ENCODE measurements around the gene OCA2. TPM values are rescaled to one million over a fixed set of nuclear protein-coding genes. Genes with fewer than 3 reads are reported as not detected.

Gene OCA2
- total RNA-seq, 1 experiment from 2014 or later = 0.23 TPM

GRCh38 chr15:27873039-27873438 is 226.1 kb downstream of the OCA2 start:
- no peak for DNase-seq (ENCODE audit: low read depth)

DNA sequence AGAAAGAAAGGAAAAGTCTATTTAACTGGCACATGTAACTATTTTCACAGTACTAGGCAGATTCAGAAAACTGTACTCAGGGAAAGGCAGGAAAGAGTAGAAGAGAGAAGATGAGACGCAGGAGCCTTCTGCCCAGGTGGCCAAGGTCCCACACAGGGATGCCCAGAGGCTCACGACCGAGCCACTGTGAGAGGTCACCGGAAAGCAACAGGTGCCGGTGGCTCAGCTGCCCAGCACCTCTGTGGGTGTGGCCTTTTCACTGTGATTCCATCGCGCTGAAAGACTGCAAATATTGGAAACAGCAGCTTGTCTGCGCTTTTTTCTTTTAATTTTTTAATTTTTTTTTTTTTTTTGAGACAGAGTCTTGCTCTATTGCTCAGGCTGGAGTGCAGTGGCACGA is 226.8 kb downstream of the OCA2 start:
- no peak for DNase-seq (ENCODE audit: low read depth)

DNA sequence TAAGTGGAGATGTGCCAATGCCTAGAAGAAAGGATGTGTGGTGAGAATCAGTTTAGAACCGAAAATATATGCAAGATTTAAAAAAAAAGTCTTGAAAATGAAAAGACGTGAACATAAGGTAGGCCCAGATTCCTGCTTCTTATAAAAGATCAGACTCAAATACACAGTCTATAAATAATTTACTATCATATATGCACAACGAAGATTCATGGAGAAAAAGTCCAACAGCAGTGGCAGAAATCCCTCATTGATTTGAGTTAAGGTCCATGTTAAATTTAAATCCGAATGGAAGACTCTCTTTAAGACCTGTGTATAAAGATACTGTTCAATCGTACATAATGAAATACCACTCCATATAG is 227.2 kb downstream of the OCA2 start:
- no peak for DNase-seq (ENCODE audit: low read depth)

DNA sequence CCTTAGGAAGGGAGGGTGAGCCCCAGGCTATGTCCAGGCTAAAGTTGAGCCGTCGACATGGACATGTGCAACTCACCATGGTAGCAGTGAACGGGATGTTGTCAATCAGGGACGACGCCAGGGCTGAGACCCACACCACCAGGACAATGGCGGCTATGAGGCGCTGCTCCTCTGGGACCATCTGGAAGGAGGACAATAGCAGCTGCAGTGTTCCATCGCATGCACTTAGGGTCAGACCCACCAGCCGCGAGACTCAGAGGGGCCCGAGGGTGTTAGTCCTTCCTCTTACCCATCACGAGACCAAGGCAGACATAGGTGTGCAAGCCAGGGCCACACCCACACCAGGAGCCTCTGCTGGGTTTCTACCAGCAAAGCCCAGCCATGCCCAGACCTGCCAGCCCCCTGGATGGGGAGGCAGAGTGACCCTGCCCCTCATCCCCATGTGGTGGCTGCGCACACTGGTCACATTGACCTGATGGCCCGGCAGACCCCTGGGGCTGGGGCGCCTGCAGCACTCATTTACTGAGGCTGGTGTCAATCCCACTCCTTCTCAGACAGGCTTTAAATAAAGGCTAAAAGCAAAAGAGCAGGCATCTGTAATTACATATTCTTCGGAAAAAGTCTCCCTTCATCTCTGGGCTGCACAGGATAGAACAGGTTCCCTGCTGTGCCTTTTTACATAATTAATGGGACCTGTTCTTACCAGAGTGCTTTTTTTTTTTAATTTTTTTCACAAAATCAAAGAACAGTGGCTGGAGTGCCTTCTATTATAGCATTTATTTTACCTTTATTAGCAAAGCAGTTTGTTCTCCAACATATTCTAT is 227.8 kb downstream of the OCA2 start:
- DNase-seq (ENCODE audit: low read depth) = no peak

DNA sequence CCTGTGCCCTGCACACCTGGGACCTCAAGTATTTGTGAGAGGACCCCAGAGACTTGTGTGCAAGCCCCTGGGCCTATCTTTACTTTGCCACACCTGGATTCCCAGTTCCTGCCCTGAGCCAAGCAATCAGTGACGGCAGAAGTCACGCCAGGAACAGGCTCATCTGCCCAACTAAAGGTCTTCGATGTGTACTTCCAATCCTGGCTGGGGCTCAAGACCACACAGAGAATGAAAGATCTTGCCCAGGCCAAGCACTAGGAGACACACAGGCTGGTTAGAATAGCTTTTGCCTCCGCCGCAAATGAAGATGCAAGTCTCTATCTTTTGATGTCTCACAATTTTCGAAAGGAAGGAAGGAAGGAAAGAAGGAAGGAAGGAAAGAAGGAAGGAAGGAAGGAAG is 228.8 kb downstream of the OCA2 start:
- DNase-seq (ENCODE audit: low read depth) = no peak

- DNase-seq (ENCODE audit: low read depth) = no peak
These were observed 229.3 kb downstream of the OCA2 start for GRCh38 chr15:27869697-27870281.

DNA sequence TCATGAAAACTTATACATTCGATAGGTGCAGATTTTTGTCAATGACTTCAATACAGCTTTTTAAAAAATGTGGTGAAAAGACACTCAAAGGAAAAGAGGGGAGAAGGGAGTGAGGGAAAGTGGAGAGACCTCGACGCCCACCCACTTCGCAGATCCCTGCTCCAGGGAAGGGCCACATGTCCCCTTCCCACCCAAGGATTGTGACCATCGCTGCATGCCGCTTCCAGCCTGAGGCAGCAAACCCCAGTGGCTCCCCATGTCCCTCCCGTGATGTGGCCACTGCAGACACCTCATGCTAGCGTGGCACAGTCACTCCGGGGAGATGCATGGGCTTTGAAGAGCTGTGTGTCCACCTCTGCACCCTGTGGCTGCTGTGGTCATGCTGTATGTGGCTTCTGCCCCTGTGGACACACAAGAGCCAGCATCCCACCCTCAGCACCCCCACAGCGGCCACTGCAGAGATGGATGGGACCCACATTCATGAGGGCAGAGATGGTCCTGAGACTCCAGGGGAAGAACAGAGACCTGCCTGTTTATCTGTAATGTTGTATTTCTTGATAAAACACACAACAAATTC is 230.2 kb downstream of the OCA2 start:
- DNase-seq (ENCODE audit: low read depth) = no peak

- DNase-seq (ENCODE audit: low read depth) = no peak
These were observed 231.3 kb downstream of the OCA2 start for GRCh38 chr15:27867861-27868260.

DNA sequence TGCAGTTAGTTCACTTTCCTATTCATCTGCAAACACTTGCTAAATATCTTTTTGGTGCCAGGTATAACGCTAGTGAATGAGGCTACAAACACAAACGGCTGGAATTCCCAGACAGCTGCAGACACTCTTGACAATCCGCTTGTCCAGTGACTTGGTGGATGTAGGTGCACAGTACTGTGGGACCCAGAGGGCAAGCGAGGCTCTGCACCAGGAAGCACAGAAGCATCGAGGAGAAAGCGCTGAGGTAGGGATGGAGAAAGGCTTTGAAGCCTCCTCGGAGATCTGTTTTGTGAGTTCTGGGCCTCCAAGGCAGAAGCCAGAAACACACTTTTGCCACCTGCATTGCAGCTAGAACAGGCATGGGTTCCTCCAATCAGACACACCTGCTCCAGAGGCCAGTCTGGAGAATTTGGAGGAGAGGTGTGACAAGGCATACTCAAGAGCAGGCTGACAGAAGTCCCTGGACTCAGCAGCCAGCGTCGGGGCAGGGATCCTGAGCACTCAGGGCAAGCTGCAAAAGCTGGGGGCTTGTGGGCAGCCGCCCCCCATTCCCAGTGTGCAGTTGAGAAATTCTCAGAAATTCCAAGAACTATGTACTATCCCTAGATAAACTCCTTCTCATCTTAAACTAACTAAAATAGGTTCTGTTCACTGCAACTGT is 232.5 kb downstream of the OCA2 start:
- DNase-seq (ENCODE audit: low read depth) = no peak

DNA sequence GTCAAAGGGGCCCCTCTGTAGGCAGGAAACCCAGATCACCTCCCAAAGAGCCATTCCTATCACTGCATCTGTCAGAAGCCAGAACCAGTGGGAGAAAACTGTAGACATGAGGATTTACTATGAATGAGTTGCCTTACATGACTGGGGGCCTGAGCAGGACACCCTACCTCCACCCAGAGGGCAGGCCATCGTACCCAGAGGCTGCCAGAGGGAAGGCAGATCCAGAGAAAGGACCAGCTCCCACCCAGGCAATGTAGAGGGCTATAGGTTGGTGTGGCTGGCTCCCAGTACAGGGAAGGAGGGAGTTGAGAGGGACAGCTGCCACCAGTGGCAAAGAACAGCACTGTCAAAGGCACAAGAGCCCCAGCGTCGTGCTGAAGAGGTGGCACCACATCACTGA is 233.2 kb downstream of the OCA2 start:
- no peak for DNase-seq (ENCODE audit: low read depth)

GRCh38 chr15:27865323-27865922 is 233.7 kb downstream of the OCA2 start:
- DNase-seq (ENCODE audit: low read depth) = no peak

GRCh38 chr15:27864719-27865118 is 234.4 kb downstream of the OCA2 start:
- no peak for DNase-seq (ENCODE audit: low read depth)

DNA sequence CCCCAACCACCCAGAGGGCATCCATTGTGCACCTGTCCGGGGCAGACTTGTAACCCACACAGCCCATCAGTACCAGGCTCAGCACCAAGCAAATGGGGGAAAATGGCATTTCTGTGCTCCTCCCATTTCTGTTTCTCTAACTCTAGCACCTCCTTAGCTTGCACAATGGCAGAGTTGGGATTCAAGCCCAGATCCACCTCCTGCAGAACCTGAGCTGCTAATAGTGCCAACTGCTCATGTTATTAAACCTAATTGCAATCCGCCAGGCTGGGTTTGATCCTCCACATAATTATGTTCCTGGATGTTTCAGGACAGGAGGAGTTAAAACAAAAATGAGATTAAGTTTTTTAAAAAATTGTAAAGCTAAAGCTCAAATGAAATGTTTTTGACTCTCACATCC is 235.0 kb downstream of the OCA2 start:
- DNase-seq (ENCODE audit: low read depth) = no peak

- no peak for DNase-seq (ENCODE audit: low read depth)
These were observed 236.1 kb downstream of the OCA2 start for GRCh38 chr15:27863000-27863399.

- no peak for DNase-seq (ENCODE audit: low read depth)
These were observed 237.9 kb downstream of the OCA2 start for GRCh38 chr15:27861171-27861570.

DNA sequence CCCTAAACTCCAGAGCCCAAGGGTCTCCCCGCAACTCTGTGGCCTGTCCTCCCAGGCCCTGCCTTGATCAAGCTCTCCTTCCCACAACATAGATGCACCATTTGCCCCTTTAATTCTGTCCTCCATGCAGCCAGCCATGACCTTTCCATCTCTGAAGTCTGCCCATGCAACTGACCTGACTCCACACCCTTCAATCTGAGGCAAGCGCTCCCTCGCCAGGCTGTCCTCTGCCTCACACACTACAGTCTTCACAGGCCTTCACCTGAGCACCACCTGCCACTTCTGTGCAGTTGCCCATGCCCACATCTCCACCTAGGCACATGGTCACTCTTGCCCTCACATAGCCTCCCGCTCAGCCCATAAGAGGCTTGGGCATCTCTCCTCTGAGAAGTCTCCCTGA is 244.0 kb downstream of the OCA2 start:
- no peak for DNase-seq (ENCODE audit: low read depth)

DNA sequence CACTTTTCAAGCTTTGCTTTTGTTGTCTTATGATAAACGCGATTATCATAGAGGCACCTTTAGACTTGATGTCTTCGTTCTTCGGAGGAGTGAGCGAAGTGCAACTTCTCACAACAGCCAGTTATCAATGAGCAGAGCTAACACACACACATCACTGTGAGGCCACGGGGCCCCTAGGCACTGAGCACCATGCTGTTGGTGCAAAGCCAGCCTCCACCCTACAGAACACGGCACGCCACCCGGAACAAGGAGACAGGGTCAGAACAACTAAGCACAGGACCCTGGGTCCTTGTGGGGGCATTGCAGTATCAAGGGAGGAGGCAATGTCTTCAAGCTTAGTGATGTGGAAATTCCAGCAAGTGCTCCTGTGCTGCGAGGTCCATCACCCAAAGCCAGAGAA is 244.5 kb downstream of the OCA2 start:
- no peak for DNase-seq (ENCODE audit: low read depth)

DNA sequence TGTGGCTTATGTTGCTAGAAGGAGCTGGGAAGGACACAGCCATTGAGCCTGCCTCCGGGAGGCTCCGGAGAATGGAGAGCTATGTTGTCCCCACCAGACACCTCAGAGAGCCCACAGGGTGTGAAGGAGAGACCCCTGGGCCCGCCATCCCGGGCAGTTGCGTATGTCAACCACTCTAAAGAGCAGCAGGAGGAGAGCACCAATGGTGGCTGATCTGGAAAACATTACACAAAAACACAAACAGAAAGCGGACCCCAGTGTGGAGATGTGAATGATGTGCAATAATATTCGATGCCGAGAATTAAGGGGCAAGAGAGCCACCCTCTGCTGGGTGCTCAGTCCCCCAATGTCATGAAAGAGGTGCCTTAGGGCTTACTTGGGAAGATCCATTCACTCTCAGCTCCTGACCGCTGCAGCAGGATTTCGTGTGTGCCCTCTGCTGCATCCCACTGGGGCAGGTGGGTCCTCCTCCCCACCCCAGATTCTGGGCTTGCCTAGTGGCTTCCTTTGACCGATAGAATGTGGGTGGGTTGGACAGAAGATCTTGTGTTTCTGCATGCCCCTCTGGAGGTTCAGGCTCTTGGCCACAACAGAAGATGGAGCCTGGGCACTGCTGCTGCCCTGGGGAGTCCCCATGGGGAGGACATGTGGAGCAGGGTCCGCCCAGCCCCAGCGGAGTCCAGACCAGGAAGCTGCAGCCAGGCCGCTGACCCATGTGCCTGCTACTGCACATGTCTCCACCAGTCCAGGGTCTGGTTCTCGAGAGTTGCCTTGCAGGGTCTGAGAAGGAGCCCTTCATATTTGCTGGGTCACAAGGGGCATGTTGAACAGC is 245.3 kb downstream of the OCA2 start:
- DNase-seq (ENCODE audit: low read depth) = no peak

- no peak for DNase-seq (ENCODE audit: low read depth)
These were observed 247.3 kb downstream of the OCA2 start for GRCh38 chr15:27851858-27852210.

- DNase-seq (ENCODE audit: low read depth) = no peak
These were observed 247.9 kb downstream of the OCA2 start for GRCh38 chr15:27850981-27851857.
